ENCODE results near the gene PDS5A.
"Not testable (repeated sequence)": the region's sequence is repeated elsewhere in the genome, so short reads cannot be mapped to it uniquely, and the experiment has no call there.

PDS5A gene

DNA sequence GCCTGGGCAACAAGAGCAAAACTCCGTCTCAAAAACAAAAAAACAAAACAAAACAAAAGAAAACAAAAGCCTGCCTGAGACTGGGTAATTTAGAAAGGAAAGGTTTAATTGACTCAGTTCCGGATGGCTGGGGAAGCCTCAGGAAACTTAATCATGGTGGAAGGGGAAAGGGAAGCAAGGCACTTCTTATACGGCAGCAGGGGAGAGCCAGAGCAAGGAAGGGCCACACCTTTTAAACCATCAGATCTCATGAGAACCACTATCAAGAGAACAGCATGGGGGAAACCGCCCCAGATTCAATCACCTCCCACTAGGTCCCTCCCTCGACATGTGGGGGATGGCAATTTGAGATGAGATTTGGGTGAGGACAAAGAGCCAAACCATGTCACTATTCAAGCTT, 157.5 kb downstream of the PDS5A start:
- no peak for ATAC-seq (ENCODE audit: low read depth)
- H3K27ac Mint-ChIP-seq = no peak overlapping the region

DNA sequence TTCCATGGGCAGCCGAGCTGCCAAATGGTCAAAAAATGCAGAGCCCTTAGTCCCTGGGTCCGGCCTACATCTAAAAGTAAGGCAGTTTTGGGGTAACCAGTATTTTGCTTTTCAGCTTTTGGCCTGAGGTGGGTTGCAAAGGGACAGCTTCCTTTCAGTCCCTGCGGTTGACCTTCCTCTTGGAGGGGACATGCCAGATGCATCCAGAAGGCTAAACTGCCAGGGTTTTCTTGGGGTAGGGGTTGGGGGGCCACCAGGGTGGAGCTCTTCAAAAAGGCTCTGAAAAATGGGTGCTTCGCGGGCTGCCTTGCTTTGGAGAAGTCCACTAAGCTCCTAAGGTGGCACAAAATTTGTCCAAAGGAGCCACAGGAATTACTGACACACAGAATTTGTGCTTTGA, 159.1 kb downstream of the PDS5A start:
- Mint-ChIP-seq H3K36me3 (peaks cover 4% of the 10 kb centered on the region), H3K9me3 (peaks cover 11% of the 10 kb centered on the region), H3K4me3 (no peak overlapping the region), H3K27ac (no peak overlapping the region), H3K27me3 (no peaks in the 10 kb centered on the region), H3K4me1 (peaks cover 12% of the 10 kb centered on the region)
- ATAC-seq (ENCODE audit: low read depth) = no peak
- no peak for DNase-seq (ENCODE audit: low spot score in 2 of 2)

More for the DNA sequence above, 157.5 kb downstream of the PDS5A start:
- no peaks in the 10 kb centered on the region for H3K4me1 Mint-ChIP-seq
- H3K27me3 Mint-ChIP-seq = no peaks in the 10 kb centered on the region
- no peaks in the 10 kb centered on the region for H3K9me3 Mint-ChIP-seq
- no peak overlapping the region for H3K4me3 Mint-ChIP-seq
- peaks cover 7% of the 10 kb centered on the region for H3K36me3 Mint-ChIP-seq
- no peak for DNase-seq (ENCODE audit: low spot score in 2 of 2)

DNA sequence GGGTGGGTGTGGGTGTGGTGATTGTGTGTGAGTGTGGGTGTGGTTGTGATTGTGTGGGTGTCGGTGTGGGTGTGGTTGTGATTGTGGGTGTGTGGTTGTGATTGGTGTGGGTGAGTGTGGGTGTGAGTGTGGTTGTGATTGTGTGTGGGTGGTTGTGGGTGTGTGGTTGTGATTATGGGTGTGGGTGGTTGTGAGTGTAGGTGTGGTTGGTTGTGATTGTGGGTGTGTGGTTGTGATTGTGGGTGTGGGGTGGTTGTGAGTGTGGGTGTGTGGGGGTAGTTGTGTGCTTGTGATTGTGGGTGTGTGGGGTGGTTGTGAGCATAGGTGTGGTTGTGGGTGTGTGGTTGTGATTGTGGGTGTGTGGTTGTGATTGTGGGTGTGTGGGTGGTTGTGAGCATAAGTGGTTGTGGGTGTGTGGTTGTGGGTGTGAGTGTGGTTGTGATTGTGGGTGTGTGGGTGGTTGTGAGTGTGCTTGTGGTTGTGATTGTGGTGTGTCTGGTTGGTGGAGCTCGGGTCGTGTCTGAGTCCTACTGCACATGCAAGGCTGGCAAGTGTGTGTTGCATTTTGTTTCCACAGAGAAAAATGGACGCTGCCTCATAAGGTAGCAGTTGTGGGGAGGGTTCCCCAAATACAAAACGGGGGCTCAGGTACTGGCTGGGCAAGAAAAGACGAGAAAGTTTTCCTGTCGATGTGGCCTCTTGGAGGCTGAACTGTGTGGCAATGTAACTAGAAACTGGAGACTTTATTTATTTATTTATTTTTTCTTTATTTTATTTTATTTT, 163.1 kb downstream of the PDS5A start:
- H3K9me3 Mint-ChIP-seq = peaks cover 17% of the 10 kb centered on the region
- peak overlapping the region; percentile 87 for H3K27ac Mint-ChIP-seq
- no peak overlapping the region for H3K4me3 Mint-ChIP-seq
- DNase-seq (ENCODE audit: low spot score in 2 of 2) (no peak), ATAC-seq (ENCODE audit: low read depth) (peak; percentile 59)
- H3K4me1 Mint-ChIP-seq = peaks cover 22% of the 10 kb centered on the region
- H3K27me3 Mint-ChIP-seq = no peaks in the 10 kb centered on the region
- H3K36me3 Mint-ChIP-seq = peaks cover 2% of the 10 kb centered on the region

DNA sequence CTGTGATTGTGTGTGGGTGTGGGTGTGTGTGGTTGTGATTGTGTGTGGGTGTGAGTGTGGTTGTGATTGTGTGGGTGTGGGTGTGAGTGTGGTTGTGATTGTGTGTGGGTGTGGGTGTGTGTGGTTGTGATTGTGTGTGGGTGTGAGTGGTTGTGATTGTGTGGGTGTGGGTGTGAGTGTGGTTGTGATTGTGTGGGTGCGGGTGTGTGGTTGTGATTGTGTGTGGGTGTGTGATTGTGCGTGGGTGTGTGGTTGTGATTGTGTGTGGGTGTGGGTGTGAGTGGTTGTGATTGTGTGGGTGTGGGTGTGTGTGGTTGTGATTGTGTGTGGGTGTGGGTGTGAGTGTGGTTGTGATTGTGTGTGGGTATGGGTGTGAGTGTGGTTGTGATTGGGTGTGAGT, 163.9 kb downstream of the PDS5A start:
- H3K9me3 Mint-ChIP-seq = peaks cover 17% of the 10 kb centered on the region
- ATAC-seq (ENCODE audit: low read depth); H3K4me3 Mint-ChIP-seq; DNase-seq (ENCODE audit: low spot score in 2 of 2); H3K36me3 Mint-ChIP-seq; H3K27me3 Mint-ChIP-seq: not testable (repeated sequence)
- H3K27ac Mint-ChIP-seq = peak overlapping the region; percentile 87
- H3K4me1 Mint-ChIP-seq = peaks cover 22% of the 10 kb centered on the region

DNA sequence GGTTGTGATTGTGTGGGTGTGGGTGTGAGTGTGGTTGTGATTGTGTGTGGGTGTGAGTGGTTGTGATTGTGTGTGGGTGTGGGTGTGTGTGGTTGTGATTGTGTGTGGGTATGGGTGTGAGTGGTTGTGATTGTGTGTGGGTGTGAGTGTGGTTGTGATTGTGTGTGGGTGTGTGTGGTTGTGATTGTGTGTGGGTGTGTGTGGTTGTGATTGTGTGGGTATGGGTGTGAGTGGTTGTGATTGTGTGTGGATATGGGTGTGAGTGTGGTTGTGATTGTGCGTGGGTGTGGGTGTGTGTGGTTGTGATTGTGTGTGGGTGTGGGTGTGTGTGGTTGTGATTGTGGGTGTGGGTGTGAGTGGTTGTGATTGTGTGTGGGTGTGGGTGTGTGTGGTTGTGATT, 164.7 kb downstream of the PDS5A start:
- not testable (repeated sequence) for DNase-seq (ENCODE audit: low spot score in 2 of 2); H3K4me3 Mint-ChIP-seq; H3K36me3 Mint-ChIP-seq; H3K27me3 Mint-ChIP-seq; ATAC-seq (ENCODE audit: low read depth)
- Mint-ChIP-seq H3K4me1 (peaks cover 22% of the 10 kb centered on the region), H3K27ac (peak overlapping the region; percentile 90), H3K9me3 (peaks cover 17% of the 10 kb centered on the region)

DNA sequence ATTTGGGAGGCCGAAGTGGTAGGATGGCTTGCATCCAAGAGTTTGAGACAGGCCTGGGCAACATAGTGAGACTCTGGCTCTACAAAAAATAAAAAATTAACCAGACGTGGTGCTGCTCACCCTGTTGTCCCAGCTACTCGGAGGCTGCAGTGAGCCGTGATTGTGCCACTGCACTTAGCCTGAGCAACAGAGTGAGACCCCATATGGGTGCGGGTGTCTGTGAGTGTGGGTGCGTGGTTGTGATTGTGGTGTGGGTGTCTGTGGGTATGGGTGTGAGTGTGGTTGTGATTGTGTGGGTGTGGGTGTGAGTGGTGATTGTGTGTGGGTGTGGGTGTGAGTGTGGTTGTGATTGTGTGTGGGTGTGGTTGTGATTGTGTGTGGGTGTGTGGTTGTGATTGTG, 165.2 kb downstream of the PDS5A start:
- DNase-seq (ENCODE audit: low spot score in 2 of 2) (no peak), ATAC-seq (ENCODE audit: low read depth) (peak; percentile 23)
- Mint-ChIP-seq H3K9me3 (peaks cover 17% of the 10 kb centered on the region), H3K4me3 (no peak overlapping the region), H3K27ac (peak overlapping the region; percentile 90), H3K4me1 (peaks cover 22% of the 10 kb centered on the region), H3K27me3 (no peaks in the 10 kb centered on the region), H3K36me3 (peaks cover 4% of the 10 kb centered on the region)

DNA sequence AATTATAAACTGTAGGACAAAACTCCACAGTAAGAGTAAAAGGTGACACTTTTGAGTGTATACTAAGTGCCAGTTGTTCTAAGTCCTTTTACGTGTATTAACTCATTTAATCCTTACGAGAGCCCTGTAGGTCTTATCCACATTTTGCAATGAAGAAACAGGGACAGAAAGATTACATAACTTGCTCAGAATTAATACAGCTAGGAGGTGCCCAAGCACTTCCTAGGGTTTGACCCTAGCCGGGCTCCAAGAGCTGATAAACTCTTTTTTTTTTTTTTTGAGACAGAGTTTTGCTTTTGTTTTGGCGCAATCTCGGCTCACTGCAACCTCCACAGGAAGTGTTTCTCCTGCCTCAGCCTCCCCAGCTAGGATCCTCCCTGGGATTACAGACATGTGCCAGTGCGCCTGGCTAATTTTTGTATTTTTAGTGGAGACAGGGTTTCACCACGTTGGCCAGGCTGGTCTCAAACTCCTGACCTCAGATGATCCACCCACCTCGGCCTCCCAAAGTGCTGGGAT, 169.4 kb downstream of the PDS5A start:
- H3K4me1 Mint-ChIP-seq = peaks cover 8% of the 10 kb centered on the region
- H3K27ac Mint-ChIP-seq = no peak overlapping the region
- H3K4me3 Mint-ChIP-seq = no peak overlapping the region
- no peak for ATAC-seq (ENCODE audit: low read depth)
- DNase-seq (ENCODE audit: low spot score in 2 of 2) = no peak
- H3K27me3 Mint-ChIP-seq = no peaks in the 10 kb centered on the region
- H3K9me3 Mint-ChIP-seq = peaks cover 5% of the 10 kb centered on the region
- peaks cover 4% of the 10 kb centered on the region for H3K36me3 Mint-ChIP-seq

DNA sequence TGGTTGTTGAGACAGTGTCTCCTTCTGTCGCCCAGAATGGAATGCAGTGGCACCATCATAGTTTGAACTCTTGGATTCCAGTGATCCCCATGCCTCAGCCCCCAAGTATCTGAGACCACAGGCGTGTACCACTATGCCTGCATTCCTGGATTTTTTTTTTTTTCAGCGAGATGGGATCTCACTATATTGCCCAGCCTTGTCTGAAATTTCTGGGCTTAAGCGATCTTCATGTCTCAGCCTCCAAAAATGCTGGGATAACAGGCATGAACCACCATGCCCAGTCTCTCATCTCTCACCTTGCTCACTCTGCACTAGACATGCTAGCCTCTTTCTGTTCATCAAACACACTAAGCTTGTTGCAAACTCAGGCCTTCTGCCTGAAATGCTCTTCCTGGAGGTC, 175.7 kb downstream of the PDS5A start:
- no peaks in the 10 kb centered on the region for H3K9me3 Mint-ChIP-seq
- DNase-seq (ENCODE audit: low spot score in 2 of 2) (no peak), ATAC-seq (ENCODE audit: low read depth) (no peak)
- no peaks in the 10 kb centered on the region for H3K36me3 Mint-ChIP-seq
- H3K4me1 Mint-ChIP-seq = no peaks in the 10 kb centered on the region
- H3K27ac Mint-ChIP-seq = no peak overlapping the region
- no peaks in the 10 kb centered on the region for H3K27me3 Mint-ChIP-seq
- no peak overlapping the region for H3K4me3 Mint-ChIP-seq

DNA sequence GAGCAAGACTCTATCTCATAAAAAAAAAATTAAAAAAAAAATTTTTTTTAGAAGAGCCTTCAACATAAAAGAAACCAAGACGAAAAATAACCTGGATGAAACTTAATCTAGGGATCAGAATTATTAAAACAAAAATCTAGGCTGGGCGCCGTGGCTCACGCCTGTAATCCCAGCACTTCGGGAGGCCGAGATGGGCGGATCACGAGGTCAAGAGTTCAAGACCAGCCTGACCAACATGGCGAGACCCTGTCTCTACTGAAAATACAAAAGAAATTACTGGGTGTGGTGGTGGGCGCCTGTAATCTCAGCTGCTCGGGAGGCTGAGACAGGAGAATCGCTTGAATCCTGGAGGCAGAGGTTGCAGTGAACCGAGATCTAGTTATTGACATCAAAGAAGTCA, 184.7 kb downstream of the PDS5A start:
- not testable (repeated sequence) for H3K27me3 Mint-ChIP-seq; H3K4me3 Mint-ChIP-seq; H3K9me3 Mint-ChIP-seq; H3K27ac Mint-ChIP-seq; H3K36me3 Mint-ChIP-seq; ATAC-seq (ENCODE audit: low read depth); H3K4me1 Mint-ChIP-seq; DNase-seq (ENCODE audit: low spot score in 2 of 2)

DNA sequence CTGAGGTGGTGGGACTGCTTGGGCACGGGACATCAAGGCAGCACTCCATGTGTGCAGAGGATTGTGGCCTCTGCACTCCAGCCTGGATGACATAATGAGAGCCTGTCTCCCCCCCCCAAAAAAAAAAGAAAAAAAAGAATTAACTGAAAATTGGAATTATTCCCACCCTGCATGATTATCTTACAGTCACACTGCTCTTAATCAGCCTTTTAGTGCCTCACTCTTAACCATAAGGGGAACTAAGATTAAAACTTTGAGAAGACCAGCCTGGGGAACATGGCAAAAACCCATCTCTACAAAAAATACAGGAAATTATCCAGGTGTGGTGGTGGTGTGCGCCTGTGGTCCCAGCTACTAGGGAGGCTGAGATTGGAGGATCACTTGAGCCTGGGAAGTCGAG, 185.2 kb downstream of the PDS5A start:
- ATAC-seq (ENCODE audit: low read depth) = no peak
- DNase-seq (ENCODE audit: low spot score in 2 of 2) = no peak
- Mint-ChIP-seq H3K4me1 (no peaks in the 10 kb centered on the region), H3K27ac (no peak overlapping the region), H3K4me3 (no peak overlapping the region), H3K36me3 (no peaks in the 10 kb centered on the region), H3K9me3 (no peaks in the 10 kb centered on the region), H3K27me3 (no peaks in the 10 kb centered on the region)

DNA sequence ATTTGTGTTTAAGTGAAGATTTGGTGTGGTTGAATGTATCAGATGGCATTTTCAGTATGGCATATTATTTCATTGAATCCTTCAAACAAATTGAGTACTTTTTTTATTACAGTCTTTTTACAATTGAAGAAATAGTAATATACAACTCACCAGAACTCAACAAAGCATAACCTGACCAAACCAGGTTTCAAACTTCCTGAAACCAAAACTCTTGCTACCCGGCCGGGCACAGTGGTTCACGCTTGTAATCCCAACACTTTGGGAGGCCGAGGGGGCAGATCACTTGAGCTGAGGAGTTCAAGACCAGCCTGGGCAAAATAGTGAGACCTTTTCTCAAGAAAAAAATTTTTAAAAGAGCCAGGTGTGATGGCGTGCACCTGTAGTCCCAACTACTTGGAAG, 185.6 kb downstream of the PDS5A start:
- no peak for ATAC-seq (ENCODE audit: low read depth)
- H3K27ac Mint-ChIP-seq = no peak overlapping the region
- H3K4me3 Mint-ChIP-seq = no peak overlapping the region
- no peaks in the 10 kb centered on the region for H3K9me3 Mint-ChIP-seq
- H3K4me1 Mint-ChIP-seq = no peaks in the 10 kb centered on the region
- H3K36me3 Mint-ChIP-seq = no peaks in the 10 kb centered on the region
- H3K27me3 Mint-ChIP-seq = no peaks in the 10 kb centered on the region
- no peak for DNase-seq (ENCODE audit: low spot score in 2 of 2)

DNA sequence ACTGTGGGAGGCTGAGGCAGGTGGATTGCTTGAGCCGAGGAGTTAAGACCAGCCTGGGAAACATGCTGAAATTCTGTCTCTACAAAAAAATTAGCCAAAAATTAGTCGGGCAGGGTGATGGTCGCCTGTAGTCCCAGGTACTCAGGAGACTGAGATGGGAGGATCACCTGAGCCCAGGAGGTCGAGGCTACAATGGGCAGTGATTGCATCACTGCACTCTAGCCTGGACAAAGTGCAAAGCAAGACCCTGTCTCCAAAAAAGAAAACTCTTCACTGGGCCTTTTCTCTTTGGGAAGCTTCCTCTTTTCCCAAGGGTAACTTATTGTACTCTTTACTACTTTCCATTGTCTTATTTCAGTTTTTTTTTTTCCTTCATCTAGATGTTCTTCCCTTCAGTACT, 190.9 kb downstream of the PDS5A start:
- no peak for ATAC-seq (ENCODE audit: low read depth)
- no peak overlapping the region for H3K4me3 Mint-ChIP-seq
- no peaks in the 10 kb centered on the region for H3K36me3 Mint-ChIP-seq
- H3K27me3 Mint-ChIP-seq = no peaks in the 10 kb centered on the region
- H3K27ac Mint-ChIP-seq = no peak overlapping the region
- no peaks in the 10 kb centered on the region for H3K9me3 Mint-ChIP-seq
- no peak for DNase-seq (ENCODE audit: low spot score in 2 of 2)
- peaks cover 2% of the 10 kb centered on the region for H3K4me1 Mint-ChIP-seq

DNA sequence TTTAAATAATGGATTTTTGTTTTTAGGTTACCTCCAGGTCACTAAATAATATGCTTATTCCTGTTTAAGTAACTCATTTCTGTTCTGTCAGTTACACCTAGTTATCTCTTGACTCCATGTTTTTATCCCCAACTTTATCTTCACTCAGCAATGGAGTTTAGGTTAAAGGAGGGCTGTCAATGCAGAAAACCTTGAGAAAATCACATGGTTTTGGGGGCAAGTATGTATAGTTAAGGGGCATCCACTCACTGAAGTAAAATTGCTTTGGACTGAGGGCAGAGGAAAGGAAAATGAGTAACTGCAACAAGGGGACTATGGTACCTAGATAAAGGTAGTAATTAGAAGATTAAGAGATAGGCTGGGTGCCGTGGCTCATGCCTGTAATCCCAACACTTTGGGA, 192.6 kb downstream of the PDS5A start:
- H3K4me3 Mint-ChIP-seq = no peak overlapping the region
- no peaks in the 10 kb centered on the region for H3K27me3 Mint-ChIP-seq
- no peaks in the 10 kb centered on the region for H3K9me3 Mint-ChIP-seq
- DNase-seq (ENCODE audit: low spot score in 2 of 2) (no peak), ATAC-seq (ENCODE audit: low read depth) (no peak)
- peaks cover 2% of the 10 kb centered on the region for H3K36me3 Mint-ChIP-seq
- H3K27ac Mint-ChIP-seq = no peak overlapping the region
- H3K4me1 Mint-ChIP-seq = peaks cover 2% of the 10 kb centered on the region

DNA sequence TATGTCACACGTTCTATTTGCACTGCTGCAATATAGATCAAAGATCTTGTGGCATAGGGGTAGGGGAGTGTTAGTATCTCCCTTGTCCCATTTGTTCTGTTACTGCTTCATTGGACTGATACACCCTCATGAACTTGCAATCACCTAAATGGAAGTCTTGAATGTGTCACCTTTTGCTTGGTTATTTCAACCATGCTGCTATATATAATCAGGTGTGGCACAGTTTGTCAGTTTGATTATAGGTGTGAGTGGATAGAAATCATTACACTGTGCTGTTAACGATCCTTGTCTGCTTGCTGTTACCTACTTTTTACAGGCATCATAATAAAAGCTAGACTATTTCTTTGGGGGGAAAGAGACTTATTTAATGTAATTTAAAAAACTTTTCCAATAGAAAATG, 195.7 kb downstream of the PDS5A start:
- not testable (repeated sequence) for ATAC-seq (ENCODE audit: low read depth); H3K4me1 Mint-ChIP-seq; H3K27ac Mint-ChIP-seq; DNase-seq (ENCODE audit: low spot score in 2 of 2); H3K27me3 Mint-ChIP-seq; H3K36me3 Mint-ChIP-seq; H3K9me3 Mint-ChIP-seq; H3K4me3 Mint-ChIP-seq
